NT2/D1 (cell line): ENCODE data around the gene IGFBP6.

Experiments
- YY1 ChIP-seq: IDR thresholded peaks from 2 replicates; pipeline ENCODE4 v1.6.1; 2011; ENCODE audit not compliant: insufficient read length, insufficient read depth
- ZNF274 ChIP-seq: IDR thresholded peaks from 2 replicates; pipeline ENCODE4 v1.6.1; 2011; ENCODE audit warnings: mild to moderate bottlenecking, low read depth, low read length

- TF ChIP-seq ZNF274: no peak
- no peak for TF ChIP-seq YY1
Observed at GRCh38 chr12:53060064-53060720, 37.3 kb upstream of the IGFBP6 start.
